Upper lobe of left lung (tissue), 4 donors: ENCODE data around the gene USP31.

Experiments used
- POLR2A ChIP-seq, 4 donors: fragments of 450-650 bp; IDR thresholded peaks; one replicate each; pipeline ENCODE4 v1.5.1; 2016 to 2017; ENCODE audit warnings: antibody characterized with exemption in 4 of 4, mild to moderate bottlenecking in 2 of 4
- POLR2AphosphoS5 ChIP-seq, 2 donors: sonication (generic); formaldehyde crosslinking; IDR thresholded peaks; one replicate each; pipeline ENCODE4 v1.5.1; 2017; ENCODE audit warnings: antibody characterized with exemption in 2 of 2
- TF ChIP-seq, protein P1 (sequence below), 6 experiments: fragments of 450-650 bp in 4 of 6; fragments of 200-600 bp in 2 of 6; sonication (generic) in 2 of 6; IDR thresholded peaks; one replicate each; pipeline ENCODE4 v1.5.1; 2016 to 2019; ENCODE audit warnings: antibody characterized with exemption in 6 of 6

- TF ChIP-seq POLR2A (IDR thresholded peaks at IDR 0.05) (no peak), POLR2AphosphoS5 (IDR thresholded peaks at IDR 0.05) (no peak)
- TF ChIP-seq, protein P1, sequence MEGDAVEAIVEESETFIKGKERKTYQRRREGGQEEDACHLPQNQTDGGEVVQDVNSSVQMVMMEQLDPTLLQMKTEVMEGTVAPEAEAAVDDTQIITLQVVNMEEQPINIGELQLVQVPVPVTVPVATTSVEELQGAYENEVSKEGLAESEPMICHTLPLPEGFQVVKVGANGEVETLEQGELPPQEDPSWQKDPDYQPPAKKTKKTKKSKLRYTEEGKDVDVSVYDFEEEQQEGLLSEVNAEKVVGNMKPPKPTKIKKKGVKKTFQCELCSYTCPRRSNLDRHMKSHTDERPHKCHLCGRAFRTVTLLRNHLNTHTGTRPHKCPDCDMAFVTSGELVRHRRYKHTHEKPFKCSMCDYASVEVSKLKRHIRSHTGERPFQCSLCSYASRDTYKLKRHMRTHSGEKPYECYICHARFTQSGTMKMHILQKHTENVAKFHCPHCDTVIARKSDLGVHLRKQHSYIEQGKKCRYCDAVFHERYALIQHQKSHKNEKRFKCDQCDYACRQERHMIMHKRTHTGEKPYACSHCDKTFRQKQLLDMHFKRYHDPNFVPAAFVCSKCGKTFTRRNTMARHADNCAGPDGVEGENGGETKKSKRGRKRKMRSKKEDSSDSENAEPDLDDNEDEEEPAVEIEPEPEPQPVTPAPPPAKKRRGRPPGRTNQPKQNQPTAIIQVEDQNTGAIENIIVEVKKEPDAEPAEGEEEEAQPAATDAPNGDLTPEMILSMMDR (IDR thresholded peaks at IDR 0.05): no peak
Measured at GRCh38 chr16:23141500-23141899, 7.8 kb downstream of the USP31 start.
